Measurements from ENCODE around the gene RABGAP1L.

DNA sequence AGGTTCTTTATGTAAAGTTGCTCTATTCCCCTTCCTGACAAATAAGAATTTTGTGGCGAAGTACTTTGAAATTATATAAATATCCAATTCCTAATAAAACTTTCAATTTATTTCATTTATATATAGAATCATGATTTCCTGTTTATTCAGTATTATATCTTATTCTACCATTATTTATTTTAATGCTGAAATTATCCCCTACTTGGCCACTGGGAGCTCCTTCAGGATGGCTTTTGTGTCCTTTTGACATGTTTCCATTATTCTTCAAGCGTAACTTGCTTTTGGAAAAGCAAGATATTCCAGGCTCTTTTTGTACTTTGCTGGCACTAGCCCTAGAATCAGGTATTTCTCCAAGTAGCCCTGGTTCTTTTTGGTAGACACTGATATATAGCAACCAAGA, 773.3 kb downstream of the RABGAP1L start:
- TF ChIP-seq, protein P1, sequence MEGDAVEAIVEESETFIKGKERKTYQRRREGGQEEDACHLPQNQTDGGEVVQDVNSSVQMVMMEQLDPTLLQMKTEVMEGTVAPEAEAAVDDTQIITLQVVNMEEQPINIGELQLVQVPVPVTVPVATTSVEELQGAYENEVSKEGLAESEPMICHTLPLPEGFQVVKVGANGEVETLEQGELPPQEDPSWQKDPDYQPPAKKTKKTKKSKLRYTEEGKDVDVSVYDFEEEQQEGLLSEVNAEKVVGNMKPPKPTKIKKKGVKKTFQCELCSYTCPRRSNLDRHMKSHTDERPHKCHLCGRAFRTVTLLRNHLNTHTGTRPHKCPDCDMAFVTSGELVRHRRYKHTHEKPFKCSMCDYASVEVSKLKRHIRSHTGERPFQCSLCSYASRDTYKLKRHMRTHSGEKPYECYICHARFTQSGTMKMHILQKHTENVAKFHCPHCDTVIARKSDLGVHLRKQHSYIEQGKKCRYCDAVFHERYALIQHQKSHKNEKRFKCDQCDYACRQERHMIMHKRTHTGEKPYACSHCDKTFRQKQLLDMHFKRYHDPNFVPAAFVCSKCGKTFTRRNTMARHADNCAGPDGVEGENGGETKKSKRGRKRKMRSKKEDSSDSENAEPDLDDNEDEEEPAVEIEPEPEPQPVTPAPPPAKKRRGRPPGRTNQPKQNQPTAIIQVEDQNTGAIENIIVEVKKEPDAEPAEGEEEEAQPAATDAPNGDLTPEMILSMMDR (conservative IDR thresholded peaks at IDR 0.05), result no peak; the same call in 1 of the 2 replicates
- TF ChIP-seq EZH2 (IDR thresholded peaks at IDR 0.05; ENCODE audit: low read depth), result no peak
